GM12865 (cell line): ENCODE data around the gene NAIF1.
A peak's percentile ranks its signal among the peaks of the same experiment; 100 is the strongest.
"Not testable (repeated sequence)": the region's sequence is repeated elsewhere in the genome, so short reads cannot be mapped to it uniquely, and the experiment has no call there.

Source experiments
- DNase-seq: peaks from one replicate; pipeline ENCODE4 v3.0.0; 2010; ENCODE audit warnings: low read depth
- H3K4me3 ChIP-seq: 2 replicates; pipeline ENCODE4 v1.5.1; 2011; ENCODE audit warnings: mild to moderate bottlenecking, low read depth, low read length, control low read depth
- CTCF ChIP-seq: IDR thresholded peaks from 2 replicates; pipeline ENCODE4 v1.5.1; 2011; ENCODE audit warnings: low read length, control low read depth, low read depth, inconsistent platforms; ENCODE audit not compliant: insufficient read depth; ENCODE audit errors: missing control alignments

Gene NAIF1

GRCh38 chr9:128066713-128067644, at the start of gene NAIF1:
Gene NAIF1 (minus strand): TSS chr9:128067320. CDS start chr9:128067101, 219 bp downstream.
- peak within 1 kb of the TSS; percentile 84 for H3K4me3 ChIP-seq
- DNase-seq = peak; percentile 100
- no peak for TF ChIP-seq CTCF

- TF ChIP-seq CTCF = no peak
- DNase-seq = no peak
- H3K4me3 ChIP-seq = no peak overlapping the region
Observed at GRCh38 chr9:128116104-128117083, 49.3 kb upstream of the NAIF1 start.

GRCh38 chr9:128115187-128116103, 48.3 kb upstream of the NAIF1 start:
- H3K4me3 ChIP-seq = no peak overlapping the region
- peak; percentile 84 for DNase-seq
- no peak for TF ChIP-seq CTCF

GRCh38 chr9:128114326-128115186, 47.4 kb upstream of the NAIF1 start:
- TF ChIP-seq CTCF = no peak
- no peak overlapping the region for H3K4me3 ChIP-seq
- no peak for DNase-seq

- TF ChIP-seq CTCF = no peak
- no peak overlapping the region for H3K4me3 ChIP-seq
- no peak for DNase-seq
Observed at GRCh38 chr9:128113526-128114325, 46.6 kb upstream of the NAIF1 start.

- not testable (repeated sequence) for DNase-seq, H3K4me3 ChIP-seq
Observed at GRCh38 chr9:128111726-128112125, 44.6 kb upstream of the NAIF1 start.
